HG03378 (cell line): Measurements from ENCODE around the gene ZNF516.

Experiments
- ATAC-seq: cut with Tn5 transposase; IDR thresholded peaks from one replicate; pipeline ENCODE4 v1.9.1; 2021; ENCODE audit warnings: mild to moderate bottlenecking, moderate library complexity; ENCODE audit not compliant: unreplicated experiment

ZNF516 gene

DNA sequence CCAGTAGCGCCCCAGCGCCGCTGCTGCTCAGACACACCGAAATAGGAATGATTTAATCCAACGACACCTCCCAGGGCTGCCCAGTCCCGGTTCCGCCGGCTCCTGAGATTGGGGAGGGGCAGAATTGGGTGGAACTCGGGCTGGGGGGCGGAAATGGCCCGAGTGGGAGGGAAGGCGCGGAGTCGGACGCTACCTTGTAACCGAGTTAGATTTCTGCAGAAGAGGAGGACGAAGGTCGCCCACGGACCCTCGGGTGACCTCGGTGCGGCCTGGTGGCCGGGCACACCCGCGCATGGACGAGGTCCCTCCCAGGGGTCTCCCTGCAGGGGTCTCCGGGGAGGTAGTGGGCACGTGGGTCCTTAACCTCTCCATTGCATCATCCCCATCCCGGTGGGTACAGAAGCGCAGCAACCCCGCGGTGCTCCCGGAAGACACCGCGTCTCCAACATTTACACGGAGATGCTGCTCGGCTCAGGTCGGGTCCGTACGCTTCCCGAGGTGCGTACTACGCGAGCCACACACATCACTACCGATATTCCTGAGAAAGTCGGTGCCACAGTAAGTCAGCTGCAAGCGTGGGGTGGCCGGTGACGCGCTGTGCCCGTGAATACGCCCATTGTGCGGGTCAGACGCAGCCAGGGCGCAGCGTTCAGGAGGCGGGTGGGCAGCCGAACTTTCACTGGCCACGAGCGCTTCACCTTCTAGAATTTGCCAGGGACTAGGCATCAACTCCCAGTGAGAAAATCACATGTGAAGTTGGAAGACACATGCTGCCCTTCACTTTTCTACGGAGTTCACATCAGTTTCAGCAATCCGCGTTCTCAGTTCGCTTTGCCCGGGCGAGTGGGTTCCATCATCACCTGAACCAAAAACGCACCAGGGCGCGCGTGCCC is 3.0 kb downstream of the ZNF516 start:
- no peak for ATAC-seq

DNA sequence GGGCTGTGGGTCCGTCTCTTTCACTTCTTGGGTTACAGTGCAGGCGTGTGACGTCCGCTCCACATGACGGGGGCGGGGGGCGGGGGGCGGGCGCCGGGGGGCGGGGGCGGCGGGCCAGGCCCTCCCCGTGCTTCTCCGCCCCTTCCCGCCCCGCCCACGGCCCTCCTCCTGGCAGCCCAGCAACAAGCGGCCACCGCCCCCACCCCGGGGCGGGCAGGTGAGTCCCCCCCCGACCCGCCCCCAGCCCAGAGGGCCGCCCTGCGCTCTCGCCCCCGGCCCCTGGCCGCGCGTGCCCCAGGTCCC is 3.6 kb downstream of the ZNF516 start:
- no peak for ATAC-seq

DNA sequence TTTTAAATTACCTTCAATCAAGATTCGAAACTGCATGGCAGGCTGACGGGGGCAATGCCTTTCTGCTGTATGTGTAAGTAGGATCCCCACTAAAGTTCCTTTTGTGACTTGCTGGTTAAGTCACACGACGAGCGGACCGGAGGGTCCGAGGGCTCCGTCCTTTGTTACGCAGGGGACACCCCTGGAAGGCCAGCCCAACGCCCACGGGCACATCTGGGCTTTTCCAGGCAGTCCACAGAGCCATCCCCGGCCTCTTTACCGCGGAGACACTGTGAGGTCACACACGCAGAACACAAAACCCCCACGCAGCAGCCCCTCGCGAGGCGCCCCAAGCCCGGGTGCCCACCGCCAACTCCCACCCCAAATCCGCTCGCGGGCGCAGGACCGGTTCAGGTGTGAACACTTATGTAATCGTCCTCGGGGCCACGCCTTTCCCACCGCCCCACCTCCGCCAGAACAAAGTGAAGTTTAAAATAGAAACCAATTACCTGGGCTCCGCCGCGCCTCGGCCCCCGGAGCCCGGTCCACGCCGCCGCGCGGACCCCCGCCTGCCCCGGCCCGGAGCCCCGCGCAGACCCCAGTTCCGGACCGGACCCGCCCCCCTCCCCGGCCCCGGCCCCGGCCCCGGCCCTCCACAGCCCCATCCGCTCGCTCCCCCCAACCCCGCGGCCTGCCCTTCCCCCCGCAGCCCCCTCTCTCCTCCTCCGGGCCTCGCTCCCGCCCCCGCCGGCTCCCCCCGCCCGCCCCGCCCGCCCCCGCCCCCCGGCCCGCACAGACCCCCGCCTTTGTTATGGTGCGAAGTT is 4.2 kb downstream of the ZNF516 start:
- ATAC-seq, result no peak

DNA sequence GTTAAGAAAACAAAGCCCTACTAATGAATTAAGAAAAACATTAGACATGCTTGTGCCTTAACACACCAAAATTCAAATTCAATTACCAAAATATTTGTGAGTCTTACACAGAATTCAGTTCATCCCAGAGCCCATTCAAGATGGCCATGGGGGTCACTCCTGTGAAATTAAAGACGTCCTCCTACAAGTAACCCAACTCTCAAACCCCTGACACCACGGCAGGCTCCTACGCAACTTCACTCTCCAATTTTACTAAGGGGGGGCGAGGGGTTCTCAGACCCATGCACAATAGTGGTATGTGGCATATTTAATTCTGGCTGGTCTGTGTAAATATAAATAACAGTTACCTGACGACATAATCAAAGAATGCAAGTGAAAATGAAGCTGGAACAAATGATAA is 5.0 kb downstream of the ZNF516 start:
- ATAC-seq, result no peak

DNA sequence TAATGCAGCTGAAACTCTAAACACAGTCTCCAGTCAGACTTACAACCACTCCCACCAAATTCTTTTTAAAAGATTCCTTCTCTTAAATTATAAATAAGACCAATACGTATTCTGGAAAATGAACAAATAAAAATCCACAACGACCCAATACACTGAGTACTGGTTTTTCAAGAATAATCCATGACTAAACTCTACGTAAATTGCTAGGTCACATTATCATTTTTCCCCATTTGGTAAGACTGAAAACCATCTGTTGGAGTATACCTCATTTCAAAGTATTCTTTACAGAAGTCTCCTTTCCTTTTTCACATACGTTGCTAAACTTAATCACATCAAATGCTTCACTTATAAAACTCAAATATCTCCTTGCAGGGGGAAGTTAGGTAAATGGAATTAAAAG is 6.0 kb downstream of the ZNF516 start:
- no peak for ATAC-seq

DNA sequence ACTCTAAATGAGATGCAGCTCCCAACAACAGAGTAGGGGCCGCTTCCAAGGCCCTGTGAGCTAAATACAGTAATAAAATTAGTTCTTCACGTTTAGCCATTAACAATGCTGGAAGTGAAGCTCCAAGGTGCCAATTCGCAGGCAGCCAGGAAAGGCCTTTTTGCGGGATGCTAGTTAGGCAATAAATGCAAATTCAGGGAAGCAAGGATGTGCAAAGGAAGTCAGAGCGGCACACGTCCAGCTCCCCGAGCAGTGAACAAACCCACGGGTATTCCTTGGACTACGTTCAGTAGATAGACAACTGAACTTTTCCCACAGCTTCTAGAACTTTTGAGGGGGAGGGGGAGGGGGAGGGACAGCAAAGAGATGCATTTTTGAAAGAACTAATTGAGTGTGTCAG is 6.9 kb downstream of the ZNF516 start:
- ATAC-seq, result no peak

DNA sequence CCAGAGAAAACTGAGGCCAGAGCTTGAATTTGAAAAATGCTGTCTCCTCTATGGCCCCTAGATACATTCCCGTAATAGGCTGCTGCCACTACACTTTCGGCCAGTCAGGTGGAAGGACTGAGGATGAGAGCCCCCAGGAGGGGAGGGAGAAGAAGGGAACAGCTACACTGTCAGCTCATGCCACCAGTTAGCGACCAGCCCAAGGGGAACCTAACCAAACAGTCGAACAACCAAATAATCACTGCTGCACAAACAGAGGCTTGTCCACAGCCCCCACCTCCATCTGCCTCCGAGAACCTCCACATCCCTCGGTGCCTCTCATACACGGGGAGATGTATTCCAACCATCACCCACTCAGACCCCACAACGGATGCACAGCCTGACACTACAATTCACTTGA is 7.3 kb downstream of the ZNF516 start:
- ATAC-seq, result no peak

DNA sequence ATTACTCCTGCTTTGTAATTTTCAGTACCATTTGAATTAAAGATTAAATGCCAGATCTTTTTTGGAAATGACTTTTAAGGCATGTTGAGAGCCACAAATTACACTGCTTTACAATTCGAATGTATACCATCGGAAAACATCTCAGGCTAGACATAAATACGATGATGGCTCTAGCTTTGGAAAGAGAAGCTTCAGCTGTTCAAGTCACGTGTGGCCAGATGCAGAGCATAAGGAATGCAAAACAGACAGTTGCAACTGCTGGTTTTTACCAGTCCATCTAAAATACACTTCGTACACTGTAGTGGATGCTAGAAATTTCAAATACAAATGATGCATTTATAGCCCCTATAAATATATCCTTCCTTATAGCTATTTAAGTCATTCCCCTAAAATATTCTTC is 8.0 kb downstream of the ZNF516 start:
- ATAC-seq, result no peak

DNA sequence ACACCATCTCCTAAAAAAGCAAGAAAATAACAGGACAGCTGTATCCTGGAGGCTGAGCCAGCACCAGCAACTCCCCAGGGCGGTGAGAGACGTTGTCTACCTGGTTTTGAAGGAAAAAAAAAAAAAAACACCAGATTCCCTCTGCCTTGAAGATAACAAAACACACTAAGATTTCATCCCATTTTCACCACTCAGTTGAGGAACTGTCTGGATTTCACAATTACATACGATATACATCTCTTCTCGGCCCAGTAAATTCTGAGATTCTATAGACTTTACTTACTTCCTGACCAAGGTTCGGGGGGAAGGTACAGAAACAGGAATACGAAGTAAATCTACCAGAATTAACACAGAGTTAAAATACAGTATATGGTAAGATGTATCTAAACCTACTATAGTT is 8.5 kb downstream of the ZNF516 start:
- no peak for ATAC-seq

DNA sequence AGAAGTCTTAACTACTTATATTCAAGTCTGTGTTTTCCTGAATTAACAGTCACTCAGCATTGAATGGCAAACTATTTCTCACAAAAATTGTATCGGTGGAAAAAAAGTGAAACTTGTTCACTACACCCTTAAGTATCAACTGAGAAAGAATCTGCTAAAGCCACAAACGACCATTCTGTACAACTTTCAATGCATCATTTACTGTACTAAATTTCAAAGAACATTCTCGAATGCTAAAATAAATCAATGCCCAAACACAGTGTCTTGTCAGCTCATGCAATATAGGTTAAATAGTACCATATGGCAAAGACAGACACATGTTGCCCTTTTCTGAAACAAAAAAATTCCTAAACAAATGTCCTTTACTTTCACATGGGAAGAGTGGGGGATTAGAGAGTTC is 9.0 kb downstream of the ZNF516 start:
- no peak for ATAC-seq

DNA sequence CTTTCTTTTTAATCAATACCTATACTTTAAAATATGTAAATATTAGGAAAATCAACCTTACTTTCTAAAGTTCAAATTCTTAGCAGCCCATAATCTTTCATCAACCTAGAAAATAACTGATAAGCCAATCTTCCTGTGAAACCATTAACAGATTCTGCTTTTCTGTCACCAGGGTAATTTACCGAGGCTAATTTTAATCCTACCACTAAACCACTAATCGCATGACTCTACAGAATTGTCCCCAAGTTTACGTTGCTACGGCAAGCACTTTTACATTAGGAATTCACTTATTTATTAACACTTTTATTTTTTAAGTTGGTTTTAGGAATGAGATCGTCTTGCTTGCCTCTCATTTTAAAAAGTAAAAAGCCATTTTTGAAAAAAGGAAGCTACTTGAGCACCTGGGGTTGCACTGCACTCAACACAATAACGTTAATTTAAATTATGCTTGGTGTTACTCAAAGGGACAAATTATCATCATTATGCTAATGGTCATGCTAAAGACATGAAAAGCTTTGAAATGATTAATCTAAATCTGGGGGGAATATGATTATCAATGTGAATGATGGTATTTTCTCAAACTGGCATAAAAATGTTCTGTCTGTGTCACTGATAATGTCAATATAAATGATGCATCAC is 10.2 kb downstream of the ZNF516 start:
- ATAC-seq, result peak; percentile 75

DNA sequence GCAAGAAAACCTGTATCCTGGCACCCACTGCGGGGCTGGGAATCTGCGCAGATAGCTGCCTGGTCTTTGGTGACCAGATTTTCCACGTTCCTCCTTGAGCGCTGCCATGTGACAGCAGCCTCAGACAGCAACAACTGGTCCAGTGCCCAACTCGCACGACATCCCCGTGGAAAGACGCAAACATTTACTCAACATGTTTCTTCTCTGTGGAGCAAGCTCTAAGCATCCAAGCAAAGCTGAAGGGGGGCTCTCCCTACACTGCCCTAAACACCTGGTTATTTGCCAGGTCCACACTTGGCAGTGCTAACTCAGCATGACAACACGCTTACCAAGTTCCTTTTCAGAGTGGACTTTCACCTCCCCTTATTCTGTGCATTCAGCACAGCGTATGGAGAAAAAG is 11.3 kb downstream of the ZNF516 start:
- no peak for ATAC-seq

DNA sequence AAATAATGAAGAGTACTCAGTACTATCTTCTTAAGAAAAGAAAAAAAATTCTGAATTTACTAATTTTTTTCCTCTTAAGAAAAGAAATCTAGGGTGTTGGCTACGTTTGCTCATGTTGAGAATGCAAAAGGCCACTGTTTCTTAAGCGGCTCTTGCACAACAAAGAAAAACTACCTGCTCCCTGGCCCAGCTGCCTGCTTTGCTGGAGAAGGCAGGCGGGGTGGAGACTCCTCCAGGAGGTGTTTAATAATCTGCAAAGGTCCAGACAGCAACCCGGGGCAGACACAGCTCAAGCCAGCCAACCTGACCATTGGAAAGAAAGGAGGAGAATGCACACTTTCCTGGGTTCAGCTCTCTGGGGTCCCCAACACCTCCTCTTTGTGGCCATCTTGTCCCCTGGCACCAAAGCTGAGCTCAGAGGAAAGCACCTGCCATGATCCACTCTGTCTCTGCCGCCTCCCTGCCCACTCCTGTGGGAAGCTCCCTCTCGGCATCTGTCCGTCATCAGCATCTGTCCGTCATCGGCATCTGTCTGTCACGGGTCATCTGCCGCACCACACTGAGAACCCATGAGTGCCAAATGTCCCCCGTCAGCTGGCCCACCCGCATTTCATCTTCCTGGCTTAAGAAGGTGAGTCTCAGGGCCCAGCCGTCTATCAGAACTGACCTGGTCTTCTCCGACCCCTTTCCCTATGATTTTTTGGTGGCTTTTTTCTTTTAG is 11.9 kb downstream of the ZNF516 start:
- no peak for ATAC-seq

DNA sequence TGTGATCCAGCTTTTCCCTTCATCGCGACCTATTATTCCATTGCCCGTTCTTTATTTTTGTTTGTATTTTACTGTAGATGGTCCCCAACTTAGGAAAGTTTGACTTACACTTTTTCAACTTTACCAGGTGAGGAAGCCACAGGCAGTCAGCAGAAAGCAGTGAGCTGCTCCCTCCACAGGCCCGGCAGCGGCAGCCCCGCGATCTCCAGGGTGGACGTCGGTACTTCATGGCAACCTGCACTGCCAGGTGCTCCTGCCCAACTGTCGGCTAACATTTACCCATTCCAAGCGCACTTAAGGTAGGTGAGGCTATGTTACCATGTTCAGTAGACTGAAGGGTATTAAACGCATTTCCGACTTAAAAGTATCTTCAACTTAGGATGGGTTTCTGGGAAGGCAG is 12.8 kb downstream of the ZNF516 start:
- no peak for ATAC-seq

DNA sequence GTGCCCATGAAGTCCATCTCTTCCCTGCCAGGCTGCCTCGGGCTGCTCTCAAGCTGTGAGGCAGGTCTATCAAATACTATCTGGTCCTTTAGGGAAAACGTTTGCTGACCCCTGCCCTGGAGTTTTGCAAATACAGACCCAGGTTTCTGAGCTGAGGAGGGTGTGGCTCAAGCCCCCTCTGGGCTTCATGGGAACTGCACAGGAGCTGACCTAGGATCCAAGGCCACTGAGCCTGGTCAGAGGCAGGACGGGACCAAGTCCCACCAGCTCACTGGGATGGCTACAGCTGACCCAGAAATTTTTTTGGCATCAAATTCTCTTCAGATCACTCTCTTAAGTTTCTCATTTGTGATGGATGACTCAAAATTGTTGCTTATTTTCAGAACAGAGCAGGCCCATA is 14.1 kb downstream of the ZNF516 start:
- ATAC-seq, result no peak

DNA sequence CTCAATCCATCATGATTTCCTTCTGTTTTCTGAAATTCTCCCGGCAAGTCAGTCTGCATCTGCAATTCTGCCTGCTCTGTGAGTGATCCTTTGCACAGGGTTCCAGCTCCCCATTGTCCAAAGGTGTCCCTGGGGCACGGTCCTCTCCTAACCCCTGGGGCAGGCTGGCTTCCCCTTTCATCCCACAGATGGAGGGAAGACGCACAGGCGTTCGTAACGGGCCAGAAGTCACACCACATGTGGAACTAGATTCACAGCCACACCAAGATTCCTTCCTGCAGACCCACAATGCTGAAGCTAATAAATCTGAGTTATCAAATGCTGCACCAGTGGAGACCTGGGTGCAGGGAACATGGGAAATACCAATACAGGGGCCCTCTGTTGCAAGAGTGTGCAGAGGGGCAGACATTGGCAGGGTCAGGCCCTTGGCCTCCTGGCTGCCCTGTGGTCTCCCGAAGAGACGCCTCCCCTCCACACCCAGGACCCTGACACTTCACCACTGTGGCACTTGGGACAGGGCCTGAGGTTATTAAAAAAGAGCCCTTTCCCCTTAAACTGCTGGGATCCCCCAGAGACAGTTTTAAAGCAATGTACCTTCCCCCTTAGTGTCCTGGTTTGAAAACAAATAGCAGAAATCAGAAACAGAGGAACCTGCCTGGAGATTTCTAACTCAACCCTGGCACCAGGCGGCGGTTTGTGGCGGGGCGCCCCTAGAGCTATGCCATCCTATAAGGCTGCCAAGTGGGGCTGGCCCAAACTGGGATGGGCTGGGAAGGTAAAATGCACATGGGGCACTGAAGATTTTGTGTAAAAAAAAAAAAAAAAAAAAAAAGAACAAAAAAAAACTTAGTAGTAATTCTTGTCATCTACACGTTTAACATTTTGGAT is 15.4 kb downstream of the ZNF516 start:
- no peak for ATAC-seq

DNA sequence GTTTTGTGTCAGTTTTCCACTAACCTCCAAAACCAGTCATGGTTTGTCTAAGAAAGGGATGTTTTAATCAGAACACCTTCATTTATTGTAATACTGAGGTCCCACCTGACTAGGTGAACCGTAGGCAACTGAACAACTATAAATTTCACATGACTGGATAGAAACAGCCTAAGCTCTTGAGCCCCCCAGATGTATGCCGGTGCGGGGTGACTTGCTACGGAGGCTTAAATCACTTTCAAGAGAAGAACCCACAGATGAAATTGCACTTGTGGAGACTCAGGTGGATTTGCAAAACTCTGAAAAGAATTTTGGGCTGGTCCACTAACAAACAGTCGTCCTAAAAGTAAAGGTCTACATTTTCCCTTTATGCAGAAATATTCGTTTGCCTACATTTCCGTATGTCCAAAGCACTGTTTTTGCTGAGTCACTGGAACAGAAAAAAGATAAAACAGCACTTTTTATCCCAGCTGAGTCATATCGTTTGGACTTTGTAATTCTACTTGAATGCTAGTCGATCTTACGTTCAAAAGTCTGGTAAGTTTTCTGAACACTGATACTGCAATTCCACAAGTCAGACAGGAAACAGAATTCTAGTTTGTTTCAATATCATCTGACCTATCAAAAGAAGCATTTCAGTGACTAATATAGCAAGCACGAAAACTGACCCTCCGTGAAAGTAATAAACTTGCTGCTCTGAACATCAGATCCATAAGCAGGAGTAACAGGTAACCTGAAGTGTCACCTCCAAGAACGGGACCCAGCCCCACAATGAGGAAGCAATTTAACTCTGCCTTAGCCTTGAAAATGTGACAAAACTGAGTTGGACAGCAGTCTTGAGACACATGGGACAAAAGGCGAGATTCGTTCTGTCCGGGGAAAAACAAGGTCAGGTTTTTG is 18.1 kb downstream of the ZNF516 start:
- ATAC-seq, result peak; percentile 74

DNA sequence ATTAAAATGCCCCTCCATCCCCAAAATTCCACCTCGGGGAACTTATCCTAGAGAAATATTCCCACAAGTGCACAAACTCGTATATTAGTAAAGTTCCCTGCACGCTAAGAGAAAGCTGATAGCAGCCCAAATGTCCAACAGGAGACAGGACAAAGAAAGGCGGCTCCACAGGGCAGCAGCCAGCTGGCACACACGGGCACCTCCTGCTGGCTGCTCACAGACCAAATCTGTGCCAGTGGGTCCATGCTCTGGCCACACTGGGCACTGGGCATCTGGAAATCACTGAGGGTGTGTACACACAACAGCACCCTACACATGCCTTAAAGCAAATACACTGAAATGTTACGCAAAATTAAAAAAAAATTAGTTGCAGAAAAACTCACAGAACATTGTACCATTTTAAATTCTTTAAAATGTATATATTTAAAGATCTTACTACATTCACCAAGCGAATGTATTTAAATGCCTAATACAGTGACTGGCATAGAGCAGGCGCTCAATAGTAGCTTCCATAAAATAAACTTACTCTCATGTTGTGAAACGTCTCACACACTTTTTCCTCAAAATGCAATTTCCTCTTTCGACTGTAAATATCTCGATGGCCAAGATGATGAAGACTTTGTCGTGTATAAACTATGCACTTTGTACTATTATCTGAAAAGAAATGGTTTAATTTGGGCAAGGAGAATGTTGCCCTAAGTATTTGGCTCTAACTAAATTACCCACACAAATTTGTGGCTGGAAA is 19.4 kb downstream of the ZNF516 start:
- ATAC-seq, result no peak

DNA sequence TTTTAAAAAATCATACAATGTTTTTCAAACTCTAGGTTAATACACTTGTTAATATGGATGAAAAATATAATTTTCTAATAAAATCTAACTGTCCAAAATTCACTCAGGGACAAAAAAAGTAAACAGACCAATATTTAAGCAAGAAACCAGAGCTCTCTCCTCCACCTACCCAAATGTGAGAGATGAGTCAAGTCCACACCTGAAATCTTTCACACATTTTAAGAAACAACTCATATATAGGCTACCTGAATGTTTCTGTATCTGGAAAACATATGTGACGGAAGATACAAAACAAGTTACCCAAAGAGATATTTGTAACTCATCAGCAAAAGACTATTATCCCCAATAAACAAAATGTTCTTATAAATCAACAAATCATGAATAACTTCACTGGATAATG is 20.2 kb downstream of the ZNF516 start:
- no peak for ATAC-seq
